OCI-LY7 (cell line): ENCODE measurements around the gene NUP93. TPM values are rescaled to one million over a fixed set of nuclear protein-coding genes. Genes with fewer than 3 reads are reported as not detected.

ENCODE experiments used
- BruUV-seq: library from RNA; stranded (reverse); fragments of 400-500 nt; replicated peaks from 2 replicates; lab custom pipeline; 2021; lab: Mats Ljungman, UMichigan
- CTCF ChIA-PET: fragments of 300-600 bp; sonication (Branson Sonifier 250); formaldehyde crosslinking; loops from one replicate; lab custom pipeline; 2022; ENCODE audit warnings: antibody characterized with exemption; ENCODE audit not compliant: unreplicated experiment; lab: Charles Lee
- POLR2A ChIA-PET: fragments of 300-600 bp; sonication (Branson Sonifier 250); formaldehyde crosslinking; loops from one replicate; lab custom pipeline; 2022; ENCODE audit warnings: antibody characterized with exemption; lab: Charles Lee
- DNase-seq: peaks from one replicate; pipeline ENCODE4 v3.0.0-alpha.2; 2015; ENCODE audit warnings: low spot score
- H2AFZ ChIP-seq: fragments of 200-600 bp; sonication (generic), shearing (Covaris generic); 2 replicates; pipeline ENCODE4 v1.6.1; 2014; ENCODE audit warnings: mild to moderate bottlenecking, antibody characterized with exemption, low read length, moderate library complexity
- H3K27ac ChIP-seq: fragments of 200-600 bp; sonication (generic); 2 replicates; pipeline ENCODE4 v1.5.1; 2014; ENCODE audit warnings: mixed run types, low read depth, mild to moderate bottlenecking, moderate library complexity, low read length, inconsistent platforms; ENCODE audit not compliant: poor library complexity, severe bottlenecking
- H3K36me3 ChIP-seq: fragments of 200-600 bp; sonication (generic); 2 replicates; pipeline ENCODE4 v1.6.1; 2014; ENCODE audit warnings: mild to moderate bottlenecking, antibody characterized with exemption, low read length, moderate library complexity, mixed read lengths; ENCODE audit not compliant: insufficient read depth
- H3K4me1 ChIP-seq: fragments of 200-600 bp; sonication (generic); 2 replicates; pipeline ENCODE4 v1.5.1; 2014; ENCODE audit warnings: mild to moderate bottlenecking, low read length; ENCODE audit not compliant: insufficient read depth, poor library complexity, severe bottlenecking
- H3K4me2 ChIP-seq: fragments of 200-600 bp; sonication (generic); 2 replicates; pipeline ENCODE4 v1.6.1; 2014; ENCODE audit warnings: mild to moderate bottlenecking, low read length
- H3K4me3 ChIP-seq: fragments of 200-600 bp; sonication (generic); 2 replicates; pipeline ENCODE4 v1.5.1; 2014; ENCODE audit warnings: mild to moderate bottlenecking, low read depth, low read length; ENCODE audit not compliant: poor library complexity, severe bottlenecking
- H3K79me2 ChIP-seq: fragments of 200-600 bp; sonication (generic); 2 replicates; pipeline ENCODE4 v1.6.1; 2016; ENCODE audit warnings: low read depth, mild to moderate bottlenecking, low read length, moderate library complexity, mixed read lengths; ENCODE audit not compliant: insufficient read depth
- H3K9me2 ChIP-seq: fragments of 200-600 bp; sonication (generic); 2 replicates; pipeline ENCODE4 v1.6.1; 2016; ENCODE audit warnings: mild to moderate bottlenecking, low read length, mixed read lengths; ENCODE audit not compliant: insufficient read depth
- H3K9me3 ChIP-seq: fragments of 200-600 bp; sonication (generic); 2 replicates; pipeline ENCODE4 v1.6.1; 2014; ENCODE audit warnings: mild to moderate bottlenecking, mixed run types, low read length, mixed read lengths
- H4K20me1 ChIP-seq: fragments of 200-600 bp; sonication (generic); 2 replicates; pipeline ENCODE4 v1.6.1; 2014; ENCODE audit warnings: mild to moderate bottlenecking, antibody characterized with exemption, low read length, moderate library complexity, mixed read lengths; ENCODE audit not compliant: insufficient read depth
- EZH2phosphoT487 ChIP-seq: fragments of 200-600 bp; sonication (generic); IDR thresholded peaks from 2 replicates; pipeline ENCODE4 v1.6.1; 2018; ENCODE audit warnings: low read depth, borderline replicate concordance, mild to moderate bottlenecking, mixed run types, antibody characterized with exemption, low read length, moderate library complexity, mixed read lengths
- intact Hi-C: fragments of 100-400 bp; cut with micrococcal nuclease; formaldehyde crosslinking; loops from one replicate; pipeline ENCODE4 v1.10.0; 2022; ENCODE audit not compliant: unreplicated experiment
- total RNA-seq, 2 experiments: library from RNA; depleted of rRNA in 1 of 2; stranded (reverse); fragments of >200 nt in 1 of 2; shearing (Covaris generic) in 1 of 2; gene quantifications; 2 replicates each; pipeline ENCODE4 v1.2.3, GENCODE V29; 2014 to 2022
- TF ChIP-seq, protein P1 (sequence below): fragments of 200-600 bp; sonication (generic); conservative IDR thresholded peaks from 2 replicates; pipeline ENCODE4 v1.5.1; 2014; ENCODE audit warnings: mild to moderate bottlenecking, antibody characterized with exemption, low read length, moderate library complexity, mixed read lengths

NUP93 gene
- total RNA-seq, 2 experiments from 2014 or later = 119 to 183 TPM

DNA sequence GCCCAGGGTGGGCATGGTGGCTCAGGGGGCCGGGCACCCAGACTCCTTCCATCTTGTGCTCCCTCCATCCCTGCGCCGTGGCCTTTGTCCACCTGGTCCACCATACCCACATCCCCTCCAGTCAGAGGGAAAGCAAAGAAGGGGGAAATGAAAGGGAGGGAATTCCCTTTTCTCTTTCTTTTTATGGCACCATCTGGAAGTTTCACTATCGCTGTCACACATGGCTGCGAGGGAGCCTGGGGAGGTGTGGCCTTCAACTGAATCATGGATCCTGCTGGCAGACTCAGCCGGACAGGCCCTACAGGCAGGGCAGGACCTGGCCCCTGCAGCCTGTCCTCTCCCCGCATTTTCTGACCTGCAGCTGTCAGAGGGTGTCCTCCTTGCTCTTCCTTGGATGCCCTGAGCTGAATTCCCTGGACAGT is 141.3 kb downstream of the NUP93 start:
- TF ChIP-seq, protein P1, sequence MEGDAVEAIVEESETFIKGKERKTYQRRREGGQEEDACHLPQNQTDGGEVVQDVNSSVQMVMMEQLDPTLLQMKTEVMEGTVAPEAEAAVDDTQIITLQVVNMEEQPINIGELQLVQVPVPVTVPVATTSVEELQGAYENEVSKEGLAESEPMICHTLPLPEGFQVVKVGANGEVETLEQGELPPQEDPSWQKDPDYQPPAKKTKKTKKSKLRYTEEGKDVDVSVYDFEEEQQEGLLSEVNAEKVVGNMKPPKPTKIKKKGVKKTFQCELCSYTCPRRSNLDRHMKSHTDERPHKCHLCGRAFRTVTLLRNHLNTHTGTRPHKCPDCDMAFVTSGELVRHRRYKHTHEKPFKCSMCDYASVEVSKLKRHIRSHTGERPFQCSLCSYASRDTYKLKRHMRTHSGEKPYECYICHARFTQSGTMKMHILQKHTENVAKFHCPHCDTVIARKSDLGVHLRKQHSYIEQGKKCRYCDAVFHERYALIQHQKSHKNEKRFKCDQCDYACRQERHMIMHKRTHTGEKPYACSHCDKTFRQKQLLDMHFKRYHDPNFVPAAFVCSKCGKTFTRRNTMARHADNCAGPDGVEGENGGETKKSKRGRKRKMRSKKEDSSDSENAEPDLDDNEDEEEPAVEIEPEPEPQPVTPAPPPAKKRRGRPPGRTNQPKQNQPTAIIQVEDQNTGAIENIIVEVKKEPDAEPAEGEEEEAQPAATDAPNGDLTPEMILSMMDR = no peak
- TF ChIP-seq EZH2phosphoT487 = no peak
- no peak overlapping the region for H2AFZ ChIP-seq
- H3K9me2 ChIP-seq = no peaks in the 10 kb centered on the region
- no peak overlapping the region for H3K4me3 ChIP-seq
- H3K36me3 ChIP-seq = no peaks in the 10 kb centered on the region
- intact Hi-C loops = no loop called here
- CTCF ChIA-PET = no interaction called here
- H3K4me1 ChIP-seq = peaks cover 45% of the 10 kb centered on the region
- H3K9me3 ChIP-seq = no peaks in the 10 kb centered on the region
- no peak overlapping the region for H3K27ac ChIP-seq
- no TSS peak for BruUV-seq
- H4K20me1 ChIP-seq = no peaks in the 10 kb centered on the region
- POLR2A ChIA-PET = no interaction called here
- no peak overlapping the region for H3K4me2 ChIP-seq
- no peak for DNase-seq
- no peaks in the 10 kb centered on the region for H3K79me2 ChIP-seq

DNA sequence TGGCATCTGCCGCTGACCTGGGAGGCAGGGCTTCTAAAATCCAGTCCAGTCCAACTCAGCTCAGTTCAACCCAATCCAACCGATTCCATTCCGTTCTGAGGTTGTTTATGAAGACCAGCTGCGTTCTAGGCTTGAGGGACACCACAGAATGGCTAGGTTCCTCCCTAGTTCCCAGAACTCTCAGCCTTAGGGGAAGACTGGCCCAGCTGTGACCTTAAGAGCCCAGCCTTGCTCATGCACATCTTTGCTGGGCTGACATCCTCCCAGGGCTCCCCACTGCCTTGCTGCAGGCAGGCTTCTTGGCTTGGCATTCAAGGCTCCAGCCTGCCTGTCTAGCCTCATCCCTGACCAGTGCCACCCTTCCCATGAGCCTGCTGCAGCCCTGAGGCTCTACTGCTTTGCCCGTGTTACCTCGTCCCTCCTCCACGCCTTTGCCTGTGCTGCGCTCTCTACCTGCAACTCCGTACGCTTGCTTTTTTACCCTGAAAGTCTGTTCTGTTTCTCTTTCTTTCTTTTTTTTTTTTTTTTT is 143.0 kb downstream of the NUP93 start:
- H3K9me2 ChIP-seq = no peaks in the 10 kb centered on the region
- TF ChIP-seq, protein P1 = no peak
- TF ChIP-seq EZH2phosphoT487 = no peak
- CTCF ChIA-PET = no interaction called here
- no peaks in the 10 kb centered on the region for H3K9me3 ChIP-seq
- H4K20me1 ChIP-seq = no peaks in the 10 kb centered on the region
- intact Hi-C loops = no loop called here
- no TSS peak for BruUV-seq
- peaks cover 39% of the 10 kb centered on the region for H3K4me1 ChIP-seq
- H3K79me2 ChIP-seq = no peaks in the 10 kb centered on the region
- POLR2A ChIA-PET = interaction anchor here (0.6 kb wide), 1 partner anchor 57 kb away, joined by 3 read pairs; no protein-coding TSS in a partner anchor
- no peak overlapping the region for H2AFZ ChIP-seq
- no peak for DNase-seq
- no peak overlapping the region for H3K27ac ChIP-seq
- no peak overlapping the region for H3K4me3 ChIP-seq
- H3K36me3 ChIP-seq = no peaks in the 10 kb centered on the region
- H3K4me2 ChIP-seq = no peak overlapping the region

DNA sequence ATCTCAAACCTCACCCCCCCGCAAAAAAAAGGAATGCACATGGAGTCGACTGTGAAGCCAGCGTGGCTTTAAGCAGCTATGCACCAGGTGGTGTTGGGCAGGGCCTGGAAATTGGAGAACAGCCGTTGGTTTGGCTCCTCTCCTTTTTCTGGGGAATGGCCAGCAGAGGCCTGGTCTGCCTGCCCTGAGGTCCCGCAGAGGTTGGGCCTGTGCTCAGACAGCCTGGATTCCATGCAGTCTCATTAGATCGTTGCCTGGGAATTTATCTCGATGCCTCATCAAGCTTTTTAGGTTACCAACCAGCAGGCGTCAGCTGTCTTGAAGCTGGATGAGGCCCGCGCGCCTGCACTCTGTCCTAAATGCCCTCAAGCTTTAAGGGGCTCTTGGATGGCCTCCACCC is 144.9 kb downstream of the NUP93 start:
- intact Hi-C loops = no loop called here
- H3K4me2 ChIP-seq = no peak overlapping the region
- no peak for DNase-seq
- no peaks in the 10 kb centered on the region for H3K36me3 ChIP-seq
- TF ChIP-seq, protein P1 = no peak
- TF ChIP-seq EZH2phosphoT487 = no peak
- no peaks in the 10 kb centered on the region for H3K9me3 ChIP-seq
- no peak overlapping the region for H2AFZ ChIP-seq
- no peak overlapping the region for H3K27ac ChIP-seq
- H3K4me3 ChIP-seq = no peak overlapping the region
- no peaks in the 10 kb centered on the region for H3K9me2 ChIP-seq
- peaks cover 27% of the 10 kb centered on the region for H3K4me1 ChIP-seq
- H3K79me2 ChIP-seq = no peaks in the 10 kb centered on the region
- POLR2A ChIA-PET = interaction anchor here (1.5 to 1.7 kb wide), 2 partner anchors 62 to 120 kb away, joined by 4 to 6 read pairs; no protein-coding TSS in a partner anchor
- H4K20me1 ChIP-seq = no peaks in the 10 kb centered on the region
- no TSS peak for BruUV-seq
- CTCF ChIA-PET = no interaction called here
